GM19025 (cell line): ENCODE measurements around the gene ZNF184.
"Not testable (repeated sequence)": the region's sequence is repeated elsewhere in the genome, so short reads cannot be mapped to it uniquely, and the experiment has no call there.

Experiments
- ATAC-seq: cut with Tn5 transposase; IDR thresholded peaks from one replicate; pipeline ENCODE4 v1.9.1; 2021; ENCODE audit warnings: mild to moderate bottlenecking, low read depth, moderate library complexity; ENCODE audit not compliant: unreplicated experiment

The ZNF184 gene

DNA sequence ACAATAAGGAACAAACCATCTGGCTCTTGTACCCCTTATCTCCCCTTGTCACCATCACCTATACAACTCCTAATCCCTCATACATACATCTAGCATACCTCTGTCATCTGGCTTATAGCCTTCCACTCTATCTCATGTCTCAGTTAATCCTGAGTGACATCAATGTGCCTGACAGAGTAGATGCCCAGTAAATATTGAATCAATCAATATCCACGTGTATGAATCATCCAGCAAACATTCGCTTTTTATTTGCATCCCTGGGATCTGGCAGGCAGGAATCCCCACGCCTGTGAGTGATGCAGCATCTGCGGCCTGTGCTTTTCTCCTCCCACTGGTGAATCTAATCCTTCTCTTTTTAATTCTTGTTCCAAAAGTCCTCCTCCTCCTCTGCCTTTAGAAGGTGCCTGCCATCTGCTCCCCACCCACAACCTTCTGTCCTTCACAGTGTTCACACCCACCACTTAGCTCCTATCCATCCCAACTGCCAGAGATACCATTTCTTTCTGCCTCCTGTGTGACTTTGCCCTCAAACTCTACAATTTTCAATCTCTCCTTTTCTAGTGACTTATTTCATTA is 46.8 kb downstream of the ZNF184 start:
- ATAC-seq: no peak

DNA sequence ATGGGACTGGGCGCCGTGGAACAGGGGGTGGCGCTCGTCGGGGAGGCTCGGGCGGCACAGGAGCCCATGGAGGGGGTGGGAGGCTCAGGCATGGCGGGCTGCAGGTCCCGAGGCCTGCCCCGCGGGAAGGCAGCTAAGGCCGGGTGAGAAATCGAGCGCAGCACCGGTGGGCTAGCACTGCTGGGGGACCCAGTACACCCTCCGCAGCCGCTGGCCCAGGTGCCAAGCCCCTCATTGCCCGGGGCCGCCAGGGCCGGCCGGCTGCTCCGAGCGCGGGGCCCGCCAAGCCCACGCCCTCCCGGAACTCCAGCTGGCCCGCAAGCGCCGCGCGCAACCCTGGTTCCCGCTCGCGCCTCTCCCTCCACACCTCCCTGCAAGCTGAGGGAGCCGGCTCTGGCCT is 48.1 kb downstream of the ZNF184 start:
- ATAC-seq: not testable (repeated sequence)

GRCh38 chr6:27422651-27423332 is 50.1 kb downstream of the ZNF184 start:
- ATAC-seq: no peak

DNA sequence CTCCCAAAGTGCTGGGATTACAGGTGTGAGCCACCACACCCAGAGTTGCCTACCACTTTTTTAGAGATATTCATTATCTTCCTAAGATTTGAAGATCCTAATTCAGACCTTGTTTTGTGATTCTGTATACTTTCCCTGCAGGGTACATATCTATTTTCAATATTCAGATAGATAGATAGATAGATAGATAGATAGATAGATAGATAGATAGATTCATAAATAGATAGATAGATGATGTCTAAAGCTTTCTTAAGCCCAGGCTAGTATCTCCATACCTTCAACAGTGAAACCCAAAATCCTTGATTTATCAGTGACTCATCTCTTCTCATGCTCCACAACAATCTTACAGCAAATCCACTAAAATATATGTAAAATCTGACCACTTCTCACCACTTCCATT is 53.5 kb downstream of the ZNF184 start:
- ATAC-seq: no peak

- ATAC-seq: no peak
Measured at GRCh38 chr6:27415898-27416297, 57.0 kb downstream of the ZNF184 start.

DNA sequence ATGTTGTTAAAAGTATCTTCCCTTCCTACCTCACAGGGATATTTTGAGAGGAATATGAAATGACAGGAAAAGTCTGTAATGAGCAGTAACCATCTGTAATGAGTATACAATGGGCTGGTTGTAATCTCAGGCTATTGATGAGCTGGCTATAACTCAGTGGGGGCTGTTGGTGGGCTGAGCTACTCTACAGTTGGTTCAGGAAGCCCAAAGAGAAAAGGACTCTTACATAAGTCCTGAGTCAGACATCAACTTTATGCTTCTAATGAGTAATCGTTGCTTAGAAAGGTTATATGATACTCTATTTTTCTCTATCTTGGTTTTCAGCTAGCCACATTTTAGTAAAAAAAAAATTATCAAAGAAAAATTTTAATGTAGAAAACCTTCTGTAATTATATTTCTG is 57.9 kb downstream of the ZNF184 start:
- no peak for ATAC-seq

- ATAC-seq: no peak
Measured at GRCh38 chr6:27414300-27414699, 58.6 kb downstream of the ZNF184 start.

DNA sequence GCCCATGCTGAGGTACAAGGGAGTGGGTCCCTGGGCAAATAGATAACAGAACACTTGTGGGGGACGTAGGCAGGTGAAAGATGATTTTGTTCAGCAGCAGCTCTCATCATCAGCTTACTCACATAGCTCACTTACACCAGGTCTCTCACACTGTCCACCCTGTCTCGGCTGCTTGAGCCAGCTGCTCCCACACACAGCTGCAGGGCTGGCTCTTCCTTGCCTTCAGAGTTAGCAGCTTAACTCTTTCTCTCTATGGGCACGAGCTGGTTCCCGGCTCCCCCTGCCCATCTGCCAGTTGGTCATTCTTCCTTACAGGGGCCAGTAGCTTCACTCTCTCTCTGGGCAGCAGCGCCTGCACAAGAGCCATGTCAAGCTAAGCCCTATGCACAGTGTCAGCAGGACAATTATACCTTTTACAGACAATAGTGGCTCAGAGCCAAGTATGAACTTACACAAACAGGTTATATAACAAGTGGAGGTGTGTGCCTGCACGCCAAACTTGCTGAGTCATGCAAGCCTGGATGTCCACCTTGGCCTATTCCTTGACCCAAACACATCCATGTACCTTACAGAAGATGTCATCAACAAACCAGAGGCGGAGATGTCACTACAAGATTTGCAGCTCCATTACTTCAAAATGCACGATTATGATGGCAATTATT is 65.6 kb downstream of the ZNF184 start:
- ATAC-seq: no peak

GRCh38 chr6:27406085-27406484 is 66.8 kb downstream of the ZNF184 start:
- no peak for ATAC-seq

- no peak for ATAC-seq
Measured at GRCh38 chr6:27400877-27401642, 71.8 kb downstream of the ZNF184 start.
